Right kidney (tissue), 1 donor: Measurements from ENCODE around the gene LAMB4.
"Not testable (repeated sequence)": the region's sequence is repeated elsewhere in the genome, so short reads cannot be mapped to it uniquely, and the experiment has no call there.

Experiments
- DNase-seq: peaks from one replicate; pipeline ENCODE4 v3.0.0-alpha.2; 2016

Gene LAMB4

GRCh38 chr7:108044345-108044744 is 85.8 kb downstream of the LAMB4 start:
- no peak for DNase-seq

DNA sequence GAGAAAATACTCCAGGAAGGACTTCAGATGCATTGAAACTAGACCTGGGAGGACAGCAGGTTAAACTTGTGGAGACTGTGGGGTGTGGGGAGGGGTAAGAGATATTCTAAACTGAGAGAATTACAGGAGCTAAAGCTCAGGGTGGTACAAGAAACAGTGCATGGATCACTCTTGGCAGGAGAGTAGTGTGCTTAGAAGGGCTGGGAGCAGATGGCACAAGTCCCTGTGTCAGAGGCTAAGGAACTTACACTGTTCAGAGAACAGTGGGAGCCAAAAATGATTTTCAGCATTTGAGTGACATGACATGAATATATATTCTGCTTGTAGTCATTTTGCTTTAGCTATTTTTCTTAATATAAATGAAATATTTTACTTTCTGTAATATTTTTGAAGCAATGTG is 91.2 kb downstream of the LAMB4 start:
- no peak for DNase-seq

DNA sequence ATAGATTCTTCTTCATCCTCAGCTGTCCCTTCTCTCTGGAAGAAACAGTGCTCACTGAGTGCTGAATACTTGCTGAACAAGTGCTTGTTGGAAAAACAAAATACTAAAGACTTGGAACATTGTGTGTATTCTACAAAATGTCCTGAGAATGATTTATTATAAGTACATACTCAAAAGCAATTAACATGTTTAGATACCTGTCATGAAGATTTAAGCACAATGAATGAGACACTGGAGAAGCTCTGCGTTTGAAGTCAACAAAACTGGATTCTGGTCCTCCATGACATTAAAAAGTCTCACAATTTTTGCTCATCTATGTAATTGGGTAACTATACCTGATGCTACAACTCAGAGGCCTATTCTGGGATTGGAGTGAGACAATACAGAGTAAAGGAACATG is 92.4 kb downstream of the LAMB4 start:
- DNase-seq: no peak

DNA sequence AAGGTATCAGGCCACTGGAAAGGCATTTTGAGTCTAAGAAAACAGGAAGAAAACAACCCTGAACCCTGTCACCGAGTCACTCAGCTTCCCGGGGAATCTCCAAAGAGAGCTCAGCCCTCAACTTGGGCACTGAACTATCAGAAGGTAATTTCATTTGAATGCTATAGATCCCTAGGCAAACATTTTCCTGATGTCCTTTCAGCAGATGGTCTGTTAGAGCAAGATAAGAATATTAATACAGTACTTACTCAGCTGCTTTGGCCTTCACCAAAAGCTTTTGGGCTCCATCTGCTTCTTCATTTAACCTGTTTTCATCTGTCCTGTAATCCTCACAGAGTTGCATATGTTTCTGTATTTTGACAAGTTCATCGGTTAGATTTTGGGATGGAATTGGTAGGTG is 93.0 kb downstream of the LAMB4 start:
- no peak for DNase-seq

- DNase-seq: no peak
Measured at GRCh38 chr7:108034586-108034985, 95.6 kb downstream of the LAMB4 start.

DNA sequence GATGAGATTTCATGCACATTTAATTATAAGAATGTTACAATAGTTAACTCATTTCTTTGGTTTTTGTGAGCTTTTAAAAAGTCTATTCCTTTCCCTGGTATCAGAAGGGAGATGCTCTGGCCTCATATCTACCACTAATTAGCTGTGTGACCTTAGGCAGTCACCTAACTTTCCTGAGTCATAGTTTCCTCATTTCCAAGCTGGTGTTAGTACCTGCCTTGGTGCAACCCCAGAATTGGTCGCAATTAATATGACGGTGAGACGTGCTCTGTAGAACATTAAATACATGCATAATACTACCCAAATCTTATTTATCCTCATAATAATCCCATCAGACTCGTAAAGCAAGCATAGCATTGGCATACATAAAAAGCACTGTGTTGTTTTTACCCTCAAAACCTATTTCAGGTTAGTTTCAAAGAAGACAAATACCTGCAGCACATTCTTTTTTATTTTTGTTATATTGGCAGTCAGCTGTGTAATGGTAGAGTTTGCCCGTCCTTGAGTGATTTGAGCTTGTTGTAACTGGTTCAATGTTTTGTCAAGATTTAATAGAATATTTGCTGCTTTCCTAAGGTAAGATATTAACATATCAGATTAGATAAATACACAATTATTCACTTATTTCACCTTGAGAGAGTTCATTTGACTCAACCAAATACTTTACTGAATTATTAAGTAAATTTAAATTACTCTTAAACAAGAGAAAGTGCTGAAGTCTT is 96.2 kb downstream of the LAMB4 start:
- DNase-seq: no peak

- not testable (repeated sequence) for DNase-seq
Measured at GRCh38 chr7:108033309-108033708, 96.9 kb downstream of the LAMB4 start.

GRCh38 chr7:108030516-108030915 is 99.6 kb downstream of the LAMB4 start:
- no peak for DNase-seq

GRCh38 chr7:108029034-108029433 is 101.1 kb downstream of the LAMB4 start:
- no peak for DNase-seq

DNA sequence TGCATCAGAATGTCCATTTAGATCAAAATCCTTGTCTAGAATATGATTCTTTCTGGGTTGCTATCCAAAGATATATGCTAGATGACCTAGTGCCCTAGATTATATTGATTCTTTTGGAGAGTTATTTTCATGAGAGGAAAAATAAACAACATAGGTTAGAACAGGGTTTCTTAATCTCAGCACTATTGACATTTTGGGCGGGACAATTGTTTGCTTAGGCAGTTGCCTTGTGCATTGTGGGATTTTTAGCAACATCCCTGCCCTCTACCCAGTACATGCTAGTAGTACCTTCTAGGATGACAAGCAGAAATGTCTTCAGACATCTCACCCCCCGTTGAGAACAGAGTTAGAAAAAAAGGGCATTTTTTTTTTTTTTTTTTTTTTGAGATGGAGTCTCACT is 102.0 kb downstream of the LAMB4 start:
- no peak for DNase-seq

DNA sequence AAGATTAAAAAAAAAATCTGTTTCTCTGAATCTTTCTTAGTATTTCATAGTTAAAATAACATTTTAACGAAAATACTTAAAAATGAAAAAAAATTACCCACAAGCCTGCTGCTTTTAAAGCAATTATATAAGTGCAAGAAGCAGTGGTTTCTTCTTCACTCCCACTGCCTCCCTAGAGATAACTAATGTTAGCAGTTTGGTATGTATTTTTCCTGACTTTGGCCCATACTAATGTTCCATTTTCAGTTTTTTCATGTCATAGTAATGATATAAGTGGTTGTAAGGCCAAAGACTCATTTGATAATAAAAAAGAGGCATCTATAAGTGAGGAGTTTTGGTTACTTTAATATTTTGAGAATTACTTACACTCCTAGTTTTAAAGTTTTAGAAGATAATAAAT is 102.9 kb downstream of the LAMB4 start:
- no peak for DNase-seq

DNA sequence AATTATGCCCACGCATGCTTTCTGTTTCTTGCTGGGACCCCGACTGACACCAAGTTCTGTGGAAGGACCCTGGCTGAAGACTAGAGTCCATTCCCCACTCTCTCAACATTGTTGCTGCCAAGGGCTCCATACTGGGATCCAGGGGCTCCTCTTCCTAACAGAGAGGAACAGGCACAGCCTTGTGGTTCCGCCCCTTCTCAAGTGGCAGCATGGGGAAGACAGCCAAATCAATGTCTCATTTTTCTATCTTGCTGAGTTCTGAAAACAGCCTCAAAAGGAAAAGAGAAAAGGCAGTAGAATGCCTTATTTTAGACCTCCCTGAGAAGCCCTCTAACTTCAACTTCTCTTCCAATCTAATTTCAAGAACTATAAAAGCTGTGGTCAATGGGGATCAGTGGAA is 103.5 kb downstream of the LAMB4 start:
- DNase-seq: no peak

DNA sequence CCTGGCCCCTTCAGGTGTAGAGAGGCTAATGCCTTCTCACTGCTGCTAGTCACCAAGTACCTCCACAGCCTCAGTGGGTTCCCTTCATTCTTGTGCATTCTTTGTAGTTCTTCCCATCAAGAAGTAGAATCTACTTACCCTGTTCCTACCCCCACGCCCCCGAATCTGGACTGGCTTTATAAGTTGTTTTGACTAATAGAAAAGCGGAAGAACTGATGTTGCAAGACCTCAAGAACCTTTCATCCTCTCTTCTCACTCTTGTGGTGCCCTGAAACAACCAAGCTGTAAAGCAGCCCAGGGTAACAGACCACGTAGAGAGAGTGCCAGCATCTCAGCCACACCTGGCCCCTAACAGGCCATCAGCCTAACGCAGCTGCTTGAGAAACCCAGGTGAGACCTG is 104.0 kb downstream of the LAMB4 start:
- DNase-seq: no peak

DNA sequence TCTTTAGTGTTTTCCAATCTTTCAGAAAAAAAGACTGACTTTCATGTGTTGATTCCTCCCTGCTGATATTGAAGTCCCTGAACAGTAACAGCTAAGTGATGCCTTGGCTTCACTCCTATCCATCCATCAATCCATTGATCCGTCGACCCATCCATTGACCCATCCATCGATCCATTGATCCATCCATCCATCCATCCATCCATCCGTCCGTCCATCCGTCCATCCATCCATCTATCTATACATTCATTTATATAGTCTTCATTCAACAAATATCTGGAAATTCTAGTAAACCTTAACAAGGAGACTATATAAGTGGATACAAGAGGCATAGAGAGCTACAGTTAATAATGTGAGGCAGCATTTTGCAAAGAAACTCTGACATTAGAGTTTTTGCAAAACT is 105.6 kb downstream of the LAMB4 start:
- DNase-seq: no peak

DNA sequence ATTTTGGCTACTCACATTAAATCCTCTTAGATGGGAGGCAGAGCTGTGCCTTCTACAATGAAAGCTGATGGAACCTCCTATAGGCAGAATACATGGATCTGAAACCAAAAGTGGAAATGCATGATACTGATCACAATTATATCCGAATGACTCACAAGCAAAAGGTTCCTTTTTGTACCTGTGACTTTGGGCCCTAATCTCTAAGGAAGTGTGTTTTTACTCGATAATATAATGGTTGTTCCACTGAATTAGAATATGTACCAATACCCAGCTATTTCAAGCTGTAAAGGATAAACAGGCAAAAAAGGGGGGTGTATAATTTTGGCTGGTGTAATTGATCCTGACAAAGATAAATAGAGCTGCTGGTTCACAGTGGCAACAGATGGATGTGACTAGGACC is 109.6 kb downstream of the LAMB4 start:
- no peak for DNase-seq

- no peak for DNase-seq
Measured at GRCh38 chr7:108018668-108019067, 111.5 kb downstream of the LAMB4 start.

GRCh38 chr7:108017776-108018151 is 112.4 kb downstream of the LAMB4 start:
- no peak for DNase-seq

DNA sequence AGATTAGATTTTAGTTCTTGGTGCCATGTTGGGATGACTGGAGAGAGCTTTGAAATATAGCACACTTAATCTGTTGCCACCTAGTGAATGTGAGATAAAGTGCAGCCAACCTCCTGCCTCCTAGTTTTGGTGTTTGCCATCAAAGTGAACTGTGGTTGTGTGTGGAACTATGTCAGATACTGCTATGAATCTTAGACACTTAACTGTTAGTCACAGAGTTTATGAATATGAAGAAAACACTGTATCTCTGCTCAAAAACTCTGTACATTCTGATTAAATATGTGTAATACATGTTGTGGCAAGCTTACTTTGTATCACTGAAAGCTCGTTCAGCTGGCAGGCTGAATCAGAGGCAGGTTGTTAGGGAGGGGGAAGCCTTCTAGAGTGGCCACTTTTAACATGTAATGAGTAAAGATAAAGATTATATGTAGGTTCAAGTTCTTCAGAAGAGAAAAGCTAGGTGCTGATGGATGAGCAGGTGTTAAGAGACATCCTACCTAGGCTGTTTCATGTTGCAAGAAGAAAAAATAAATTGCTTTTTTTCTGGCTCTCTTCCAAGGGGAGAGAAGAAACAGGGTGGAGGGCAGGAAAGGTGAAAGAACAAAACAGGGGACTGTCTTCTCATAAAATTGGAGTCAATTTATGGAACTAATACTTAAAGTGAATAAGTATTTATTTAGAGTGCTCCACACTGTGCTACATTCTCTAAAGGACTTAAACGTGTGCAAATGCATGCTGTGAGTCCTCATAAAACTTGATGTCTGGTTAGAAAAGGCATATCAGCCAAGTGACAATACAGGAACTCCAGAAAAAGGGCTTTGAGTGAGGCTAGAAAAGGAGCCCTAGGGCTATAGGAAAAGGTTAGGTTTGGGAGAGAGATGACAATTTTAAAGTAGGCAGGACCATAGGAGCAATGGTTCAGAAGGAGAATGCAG is 113.1 kb downstream of the LAMB4 start:
- no peak for DNase-seq

DNA sequence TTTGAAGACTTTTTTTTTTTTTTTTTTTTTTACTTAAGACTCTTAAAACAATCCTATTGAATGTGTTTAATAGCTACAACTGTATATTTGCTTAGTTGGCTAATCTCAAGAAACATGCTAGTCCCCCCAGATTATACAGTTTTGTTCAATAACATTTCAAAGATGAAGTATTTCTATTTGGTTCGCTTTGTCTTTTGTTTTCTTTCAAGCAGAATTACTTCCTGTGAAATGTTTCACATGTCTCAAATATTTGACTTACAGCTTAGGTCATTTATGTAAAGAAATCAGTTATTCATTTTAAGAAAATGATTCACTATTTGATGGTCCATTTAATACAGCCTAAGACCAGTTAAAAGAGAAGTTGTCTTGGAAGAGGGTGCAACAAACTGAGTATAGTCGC is 114.4 kb downstream of the LAMB4 start:
- DNase-seq: no peak

DNA sequence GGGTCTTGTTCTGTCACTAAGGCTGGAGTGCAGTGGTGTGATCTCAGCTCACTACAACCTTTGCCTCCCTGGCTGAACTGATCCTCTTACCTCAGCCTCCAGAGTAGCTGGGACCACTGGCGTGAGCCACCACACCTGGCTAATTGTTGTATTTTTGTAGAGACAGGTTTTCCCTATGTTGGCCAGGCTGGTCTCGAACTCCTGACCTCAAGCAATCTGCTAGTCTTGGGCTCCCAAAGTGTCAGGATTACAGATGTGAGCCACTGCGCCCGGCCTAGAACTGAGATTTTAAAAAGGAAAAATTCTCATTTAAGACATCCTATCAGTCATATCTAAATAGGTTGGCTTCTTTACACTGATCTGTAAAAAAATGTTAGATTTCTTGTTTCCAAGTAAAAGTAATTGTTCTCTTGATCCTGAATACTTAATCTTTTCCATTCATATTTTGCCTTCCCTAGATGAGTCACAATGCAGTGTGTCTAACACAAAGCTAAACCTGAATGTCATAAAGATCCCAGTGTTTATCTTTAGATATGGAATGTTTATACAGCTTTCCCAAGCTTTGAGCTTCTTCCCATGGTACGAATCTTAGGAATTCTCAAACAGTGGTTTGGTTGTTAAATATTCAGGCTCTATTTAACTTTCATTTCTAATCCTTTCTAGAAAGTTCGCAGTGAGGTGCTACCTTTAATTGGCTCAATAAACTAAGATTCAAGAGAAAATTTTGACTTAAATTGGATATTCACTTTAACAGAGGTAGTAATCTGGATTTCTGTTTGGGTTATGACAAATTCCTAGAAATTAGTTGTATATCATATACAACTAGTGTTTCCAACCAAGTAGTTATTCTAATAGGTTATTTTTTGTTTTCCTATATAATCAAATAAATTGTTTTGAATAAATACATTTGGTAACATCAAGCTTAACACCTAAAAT is 115.1 kb downstream of the LAMB4 start:
- DNase-seq: no peak

GRCh38 chr7:108014215-108014614 is 115.9 kb downstream of the LAMB4 start:
- DNase-seq: no peak
